ENCODE data around the gene AKR7A3.

- TF ChIP-seq CTCF (conservative IDR thresholded peaks at IDR 0.05; ENCODE audit: low read length), result no peak
- TF ChIP-seq EZH2phosphoT487 (IDR thresholded peaks at IDR 0.05; ENCODE audit: borderline replicate concordance), result no peak
These were observed 38.7 kb upstream of the AKR7A3 start for GRCh38 chr1:19327301-19327700.
